CD4-positive, alpha-beta T cell treated with Interleukin-21 for 1 hour (primary cell): ENCODE data around the gene ZRANB3.
"Not testable (repeated sequence)": the region's sequence is repeated elsewhere in the genome, so short reads cannot be mapped to it uniquely, and the experiment has no call there.

Experiments
- DNase-seq: peaks from one replicate; pipeline ENCODE4 v3.0.0-alpha.2; 2020

ZRANB3 gene

DNA sequence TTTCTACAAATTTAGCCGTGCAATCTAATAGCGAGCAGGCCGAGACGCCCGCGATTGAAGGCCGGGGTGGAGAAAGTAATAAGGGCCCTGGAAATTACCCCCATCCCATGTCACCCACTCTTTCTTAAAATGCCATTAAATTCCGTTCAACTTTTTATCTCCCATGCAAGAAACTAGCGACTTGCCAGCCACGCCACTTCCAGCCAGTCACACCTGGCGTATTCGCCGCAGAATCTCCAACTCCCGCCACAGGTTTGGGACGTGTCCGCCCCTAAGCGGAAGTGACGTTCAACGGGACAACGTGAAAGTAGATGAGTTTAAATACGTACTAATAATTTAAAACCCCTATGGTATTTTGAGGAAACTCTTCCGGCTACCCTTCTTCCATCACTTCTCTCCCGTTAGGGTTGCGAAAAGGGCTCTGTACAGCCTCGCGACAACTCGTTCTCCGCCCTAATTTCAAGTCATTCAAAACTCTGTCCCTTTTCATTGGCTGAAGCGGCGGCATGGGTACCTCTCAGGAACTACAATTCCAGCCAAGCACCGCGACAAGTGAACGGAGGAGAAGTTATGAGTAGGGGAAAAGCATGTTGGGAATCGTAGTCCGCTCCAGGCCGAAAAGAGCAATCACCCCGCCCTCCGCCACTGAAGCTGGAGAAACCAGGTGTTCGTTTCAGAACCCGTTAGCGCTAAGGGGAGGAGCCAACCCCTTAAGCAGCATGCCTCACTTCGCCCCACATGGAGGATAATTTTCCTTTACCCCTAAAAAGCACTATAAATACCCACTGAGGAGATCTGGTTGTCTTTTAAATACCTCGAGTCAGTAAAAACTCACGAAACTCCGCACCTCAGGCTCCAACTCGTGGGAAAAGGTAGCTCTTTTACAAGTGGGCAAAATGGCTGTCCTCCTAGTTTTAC is at the start of gene ZRANB3:
TSS of gene ZRANB3 (minus strand) at position 906 of the 918 bp plus-strand sequence.
- peak; percentile 97 for DNase-seq

DNA sequence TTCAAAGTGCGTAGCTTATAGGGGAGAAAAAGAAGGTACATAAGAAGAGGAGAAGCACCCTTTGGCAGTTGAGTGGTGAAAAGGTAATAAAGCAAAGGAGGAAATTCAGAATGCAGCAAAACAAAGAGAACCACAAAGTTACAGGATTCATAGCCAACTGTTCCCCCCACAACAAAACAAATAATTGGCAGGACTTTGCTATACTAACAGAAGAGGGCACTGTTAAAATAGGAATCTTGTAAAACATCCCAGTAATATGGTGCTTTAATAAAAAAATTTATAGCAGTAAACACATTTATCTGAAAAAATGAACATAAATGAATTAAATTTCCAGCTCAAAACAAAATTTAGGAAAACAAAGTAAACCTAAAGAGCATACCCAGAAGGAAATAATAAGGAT is 42.6 kb upstream of the ZRANB3 start:
- DNase-seq: no peak

DNA sequence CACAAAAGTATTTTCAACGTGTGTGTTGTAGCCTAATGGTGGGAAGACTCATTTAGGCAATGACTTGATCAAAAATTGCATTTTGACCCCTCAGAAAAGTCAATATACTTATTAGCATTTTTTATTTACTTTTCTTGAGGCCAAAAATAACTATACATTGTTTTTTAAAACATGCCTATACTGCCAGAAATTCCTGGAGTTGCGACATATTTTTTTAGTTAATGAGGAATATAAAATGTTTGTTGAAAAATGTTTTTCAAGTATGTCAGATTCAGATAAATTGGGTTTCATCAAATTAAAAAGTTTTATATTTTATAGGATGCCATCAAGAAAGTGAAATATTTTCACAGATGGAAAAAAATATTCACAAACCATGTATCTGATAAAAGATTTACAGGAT is 39.9 kb upstream of the ZRANB3 start:
- no peak for DNase-seq

DNA sequence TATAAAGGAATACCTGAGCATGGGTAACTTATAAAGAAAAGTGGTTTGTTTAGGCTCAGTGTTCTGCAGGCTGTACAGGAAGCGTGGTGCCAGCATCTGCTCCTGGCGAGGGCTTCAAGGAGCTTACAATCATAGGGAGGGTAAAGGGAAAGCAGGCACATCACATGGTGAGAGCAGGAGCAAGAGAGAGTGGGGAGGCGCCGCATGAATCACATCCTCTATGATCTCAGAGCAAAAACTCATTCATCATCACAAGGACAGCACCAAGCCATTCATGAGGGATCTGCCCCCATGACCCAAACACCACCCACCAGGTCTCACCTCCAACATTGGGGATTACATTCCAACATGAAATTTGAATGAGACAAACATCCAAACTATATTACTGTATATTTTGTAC is 32.8 kb upstream of the ZRANB3 start:
- DNase-seq: no peak

DNA sequence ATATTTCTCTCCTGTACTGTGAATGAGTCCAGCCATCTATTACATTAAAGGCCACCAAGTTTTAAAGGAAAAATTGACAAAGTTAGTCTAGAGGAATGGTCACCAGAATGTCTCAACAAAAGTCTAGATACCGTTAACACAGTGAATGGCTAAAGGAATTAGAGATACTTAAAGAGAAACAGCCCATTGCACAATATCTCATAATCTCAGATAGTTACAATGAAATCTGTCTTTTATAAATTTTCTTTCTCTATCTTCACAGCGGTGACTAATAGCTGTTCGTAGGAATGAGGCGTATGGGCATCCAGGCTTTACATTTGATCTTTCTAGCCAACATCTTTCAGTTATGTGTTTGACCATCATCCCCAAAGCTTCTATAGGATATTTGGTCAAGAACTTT is 30.9 kb upstream of the ZRANB3 start:
- DNase-seq: no peak

DNA sequence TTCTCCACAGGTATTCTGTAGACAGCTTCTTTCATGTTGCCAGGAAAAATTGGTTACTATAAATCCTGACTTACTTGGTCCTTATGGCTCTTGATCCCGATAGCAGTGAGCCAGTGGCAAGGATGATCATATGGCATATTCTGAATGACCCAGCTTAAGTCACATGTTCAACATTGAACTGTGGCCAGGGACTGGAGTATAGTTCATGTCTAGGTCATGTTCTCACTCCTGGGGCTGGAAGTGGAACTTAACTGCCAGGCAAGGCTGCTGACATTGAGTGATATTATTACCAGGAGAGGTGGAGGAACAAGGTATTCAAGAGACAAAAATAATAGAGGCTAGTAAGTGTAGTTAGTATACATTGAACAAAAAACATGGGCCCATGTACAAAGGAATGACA is 26.5 kb upstream of the ZRANB3 start:
- no peak for DNase-seq

DNA sequence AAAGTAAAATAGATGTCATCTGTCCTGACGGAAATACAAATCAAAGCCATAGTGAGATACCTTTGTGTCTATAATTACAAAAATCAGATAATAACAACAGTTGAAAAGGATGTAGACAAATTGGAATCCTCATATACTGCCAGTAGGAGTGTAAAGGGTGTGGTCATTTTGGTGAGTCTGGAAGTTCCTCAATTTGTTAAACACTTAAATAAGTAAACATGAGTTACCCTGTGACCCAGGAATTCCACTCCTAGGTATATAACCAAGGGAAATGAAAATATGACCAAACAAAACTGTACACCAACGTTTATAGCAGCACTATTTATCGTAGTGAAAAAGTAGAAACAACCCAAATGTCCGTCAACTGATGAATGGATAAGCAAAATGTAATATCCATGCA is 24.3 kb upstream of the ZRANB3 start:
- no peak for DNase-seq

DNA sequence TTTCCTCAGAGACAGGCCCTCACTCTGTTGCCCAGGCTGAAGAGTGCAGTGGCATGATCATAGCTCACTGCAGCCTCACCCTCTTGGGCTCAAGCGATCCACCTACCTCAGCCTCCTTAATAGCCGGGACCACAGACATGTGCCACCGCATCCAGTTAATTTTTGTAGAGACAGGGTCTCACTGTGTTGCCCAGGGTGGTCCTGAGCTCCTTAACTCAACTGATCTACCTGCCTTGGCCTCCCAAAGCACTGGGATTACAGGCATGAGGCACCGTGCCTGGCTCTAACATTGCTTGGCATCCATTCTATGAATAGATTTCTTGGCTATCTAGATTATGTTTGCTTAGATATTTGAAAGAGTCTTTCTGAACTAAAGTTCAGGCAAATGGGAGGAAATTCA is 21.9 kb upstream of the ZRANB3 start:
- no peak for DNase-seq

DNA sequence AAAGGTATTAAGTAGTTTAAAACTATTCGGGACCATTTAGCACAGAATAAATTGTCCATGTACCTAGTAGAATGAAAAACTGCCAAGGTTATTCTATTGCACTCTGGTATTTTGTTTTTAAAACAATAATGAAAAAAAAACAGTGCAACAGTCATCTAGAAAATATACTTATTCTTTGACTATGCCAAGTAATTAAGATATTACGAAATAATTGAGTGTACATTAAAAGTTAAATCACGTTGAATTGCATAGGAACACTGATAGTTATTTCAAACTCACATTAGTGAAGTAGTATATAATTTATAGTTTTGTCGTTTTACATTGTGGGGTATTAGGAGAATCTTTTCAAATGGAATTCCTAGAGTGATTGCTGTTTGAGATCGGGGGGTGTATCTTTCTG is 20.3 kb upstream of the ZRANB3 start:
- no peak for DNase-seq

DNA sequence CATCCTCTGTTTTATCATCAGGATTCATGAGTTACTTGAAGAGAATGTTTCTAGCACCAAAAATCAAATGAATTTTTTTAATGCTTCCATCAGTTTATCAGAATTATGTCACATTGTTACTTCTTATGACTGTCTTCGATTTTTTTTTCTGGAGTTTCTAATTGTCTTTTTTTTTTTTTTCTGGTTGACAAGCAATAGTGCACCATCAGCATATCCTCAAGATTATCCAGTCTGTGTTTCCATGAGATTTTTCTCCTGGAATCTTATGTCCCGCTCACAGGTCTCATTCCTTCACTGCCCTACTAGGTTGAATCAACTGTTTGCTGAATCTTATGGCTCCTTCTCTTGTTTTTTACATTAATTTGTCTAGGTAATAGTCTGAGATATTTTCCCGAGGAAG is 16.3 kb upstream of the ZRANB3 start:
- DNase-seq: no peak

DNA sequence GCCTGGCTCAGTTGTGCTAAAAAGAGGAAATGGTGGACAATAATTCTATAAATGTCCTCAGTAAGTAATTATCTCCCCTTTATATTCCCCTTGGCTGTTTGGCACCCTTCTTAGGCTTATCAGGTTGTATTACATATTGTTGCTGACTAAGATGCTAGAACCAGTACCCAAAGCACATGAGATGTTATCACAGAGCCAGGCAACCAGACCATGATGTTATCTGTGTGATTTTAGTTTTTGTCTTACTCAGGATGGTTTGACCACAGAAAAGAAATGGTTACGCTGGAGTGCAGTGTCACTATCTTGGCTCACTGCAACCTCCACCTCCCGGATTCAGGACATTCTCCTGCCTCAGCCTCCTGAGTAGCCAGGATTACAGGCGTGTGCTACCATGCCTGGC is 15.4 kb upstream of the ZRANB3 start:
- no peak for DNase-seq

DNA sequence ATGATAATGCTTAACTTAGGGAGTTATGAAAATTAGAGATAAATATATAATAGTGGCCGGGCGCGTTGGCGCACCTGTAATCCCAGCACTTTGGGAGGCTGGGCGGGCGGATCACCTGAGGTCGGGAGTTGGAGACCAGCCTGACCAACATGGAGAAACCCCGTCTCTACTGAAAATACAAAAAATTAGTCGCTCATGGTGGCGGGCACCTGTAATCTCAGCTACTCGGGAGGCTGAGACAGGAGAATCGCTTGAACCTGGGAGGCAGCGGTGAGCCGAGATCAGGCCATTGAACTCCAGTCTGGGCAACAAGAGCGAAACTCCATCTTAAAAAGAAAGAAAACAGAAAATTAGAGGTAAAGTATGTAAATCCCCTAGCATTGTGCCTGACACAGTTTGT is 2.5 kb upstream of the ZRANB3 start:
- not testable (repeated sequence) for DNase-seq

DNA sequence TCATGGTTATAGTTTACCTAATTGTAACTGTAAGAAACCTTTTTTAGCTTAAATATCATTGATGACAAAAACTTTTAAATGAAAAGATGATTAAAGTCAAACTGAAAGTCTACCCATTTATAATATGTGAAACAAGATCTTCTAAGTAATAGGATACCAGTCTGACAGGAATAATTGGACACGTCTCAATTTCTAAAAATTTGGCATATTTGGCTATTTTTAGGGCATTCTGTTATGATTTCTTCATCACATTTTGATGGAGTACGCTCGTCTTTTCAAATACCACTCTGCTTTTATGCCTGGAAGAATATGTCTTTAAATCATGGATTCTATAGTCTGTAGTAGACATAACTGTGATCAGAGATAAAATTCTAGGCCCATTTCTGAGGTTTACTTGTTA is 1.6 kb upstream of the ZRANB3 start:
- no peak for DNase-seq

DNA sequence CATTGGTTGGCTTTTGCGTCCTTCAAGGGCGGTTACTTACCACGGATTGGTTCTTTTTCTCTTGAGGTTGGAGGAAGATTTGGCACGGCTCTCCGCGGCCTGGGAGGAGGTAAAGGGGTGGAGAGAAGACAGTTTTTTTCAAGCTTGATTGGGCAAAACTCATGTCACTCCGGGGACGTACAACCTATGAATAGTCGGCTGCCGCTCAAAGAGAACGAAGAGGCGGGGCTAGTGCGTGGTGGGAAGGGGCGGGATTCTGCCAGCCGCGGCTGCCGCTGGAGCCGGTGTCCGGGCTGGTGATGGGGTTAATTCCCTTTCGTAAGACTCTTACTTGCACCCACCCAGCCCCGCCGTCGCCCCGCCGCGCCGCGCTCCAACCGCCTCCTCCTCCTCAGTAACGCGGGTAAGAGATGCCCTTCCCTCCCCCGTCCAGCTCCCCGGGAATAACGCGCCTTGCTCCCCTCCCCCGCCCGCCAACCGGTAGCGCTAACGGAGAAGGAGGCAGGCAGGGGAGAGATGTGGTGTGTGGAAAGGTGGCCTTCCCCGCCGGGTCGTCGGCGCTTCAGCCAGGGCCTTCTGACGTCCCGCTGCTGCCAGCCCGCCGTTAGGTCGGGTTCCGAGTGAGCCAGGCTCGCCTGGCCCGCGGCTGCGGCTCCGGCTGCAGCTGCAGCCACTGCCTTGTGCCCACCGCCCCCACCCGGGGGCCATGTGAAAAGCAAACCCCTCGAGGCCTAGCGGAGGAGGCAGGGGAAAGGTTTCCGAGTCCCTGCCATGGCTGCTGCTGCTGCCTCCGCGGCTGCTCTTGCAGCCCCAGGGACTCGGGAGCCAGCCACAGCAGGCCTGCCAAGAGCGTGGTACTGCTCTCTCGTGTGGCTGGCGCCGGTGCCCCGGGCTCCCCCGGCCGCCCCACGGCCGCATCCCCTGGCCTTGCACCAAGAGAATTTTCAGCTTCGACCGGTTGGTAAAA is 496 bp upstream of the ZRANB3 start, which contains the start of gene R3HDM1:
TSS of gene R3HDM1 (plus strand) at position 254 of the 967 bp plus-strand sequence. CDS start 73,362 bp downstream, outside the sequence.
- peak; percentile 99 for DNase-seq

DNA sequence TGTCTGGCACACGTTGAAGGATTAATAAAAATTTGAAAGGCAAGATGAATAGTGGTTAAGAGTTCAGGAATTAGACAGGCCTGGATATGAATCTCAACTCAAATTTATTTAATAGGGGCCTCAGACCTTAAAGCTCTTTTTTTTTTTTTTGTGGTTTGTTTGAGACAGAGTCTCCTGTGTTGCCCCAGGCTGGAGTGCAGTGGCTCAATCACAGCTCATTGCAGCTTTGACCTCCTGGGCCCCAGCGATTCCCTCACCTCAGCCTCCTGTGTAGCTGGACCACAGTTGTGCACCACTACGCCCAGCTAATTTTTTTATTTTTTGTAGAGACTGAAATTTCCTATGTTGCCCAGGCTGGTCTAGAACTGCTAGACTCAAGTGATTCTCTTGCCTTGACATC is 3.0 kb downstream of the ZRANB3 start:
- DNase-seq: no peak

DNA sequence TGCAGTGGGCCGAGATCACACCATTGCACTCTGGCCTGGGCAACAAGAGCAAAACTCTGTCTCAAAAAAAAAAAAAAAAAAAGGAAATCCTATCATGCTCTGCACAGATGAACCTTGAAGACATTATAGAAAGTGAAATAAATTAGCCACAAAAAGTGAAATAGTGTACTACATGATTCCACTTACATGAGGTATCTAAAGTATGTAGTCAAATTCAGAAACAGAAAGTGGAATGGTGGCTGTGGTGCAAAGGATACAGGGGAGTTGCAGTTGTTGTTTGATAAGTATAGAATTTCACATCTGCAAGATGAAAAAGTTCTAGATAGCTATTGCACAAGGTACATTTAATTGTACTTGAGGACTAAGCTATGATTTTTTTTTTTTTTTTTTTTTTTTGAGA is 5.2 kb downstream of the ZRANB3 start:
- DNase-seq: no peak

DNA sequence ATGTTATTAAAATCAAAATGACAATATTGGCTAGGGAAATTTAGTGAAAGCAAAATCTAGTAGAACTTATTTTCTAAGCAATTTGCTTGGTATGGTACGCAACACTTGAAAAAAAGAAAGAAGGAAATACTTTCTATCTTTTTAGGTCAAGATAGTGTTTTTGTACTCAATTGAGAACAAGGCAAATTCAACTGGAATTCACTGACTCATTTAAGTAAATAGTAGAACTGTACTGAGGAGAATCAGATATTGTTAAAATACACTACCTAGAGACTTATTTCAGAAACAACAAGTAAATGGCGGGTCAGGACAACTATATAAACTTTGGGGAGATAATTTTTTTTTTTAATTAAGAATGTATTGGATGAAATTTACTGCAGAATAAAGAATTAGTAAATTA is 18.9 kb downstream of the ZRANB3 start:
- DNase-seq: no peak

DNA sequence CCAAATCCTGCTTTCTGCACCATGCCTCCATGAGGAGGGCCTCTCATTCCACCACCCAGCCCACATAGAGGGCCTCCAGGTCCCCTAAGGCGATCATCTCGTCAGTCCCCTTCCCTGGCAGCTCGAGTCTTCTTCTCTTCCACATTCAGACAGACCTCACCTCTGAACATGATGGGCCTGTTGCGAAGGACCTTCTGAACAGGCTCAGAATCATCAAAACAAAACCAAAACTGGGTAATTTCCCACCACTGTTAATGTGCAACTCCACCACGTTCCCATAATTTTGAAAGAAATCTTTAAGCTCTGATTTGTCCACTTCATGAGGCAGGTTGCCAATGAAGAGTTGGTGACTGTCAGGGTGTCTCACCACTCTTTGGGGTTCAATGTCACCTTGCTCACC is 20.4 kb downstream of the ZRANB3 start:
- no peak for DNase-seq

DNA sequence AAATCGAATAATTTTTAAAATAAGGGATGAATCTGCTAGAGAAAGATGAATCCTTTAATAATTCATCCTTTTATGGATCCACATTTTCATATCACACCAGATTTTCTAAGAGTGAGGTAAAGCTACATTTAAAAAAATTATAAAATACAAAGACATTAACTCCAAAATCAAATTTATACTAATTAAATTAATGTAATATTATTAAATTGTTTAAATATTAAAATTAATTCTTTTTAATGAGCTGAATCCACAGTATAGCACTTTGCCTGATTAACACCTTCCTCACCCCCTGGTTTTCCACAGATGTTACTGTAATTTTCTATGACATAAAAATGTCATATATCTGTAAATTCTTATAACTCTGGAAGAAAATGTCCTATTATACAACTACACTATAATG is 26.2 kb downstream of the ZRANB3 start:
- no peak for DNase-seq

DNA sequence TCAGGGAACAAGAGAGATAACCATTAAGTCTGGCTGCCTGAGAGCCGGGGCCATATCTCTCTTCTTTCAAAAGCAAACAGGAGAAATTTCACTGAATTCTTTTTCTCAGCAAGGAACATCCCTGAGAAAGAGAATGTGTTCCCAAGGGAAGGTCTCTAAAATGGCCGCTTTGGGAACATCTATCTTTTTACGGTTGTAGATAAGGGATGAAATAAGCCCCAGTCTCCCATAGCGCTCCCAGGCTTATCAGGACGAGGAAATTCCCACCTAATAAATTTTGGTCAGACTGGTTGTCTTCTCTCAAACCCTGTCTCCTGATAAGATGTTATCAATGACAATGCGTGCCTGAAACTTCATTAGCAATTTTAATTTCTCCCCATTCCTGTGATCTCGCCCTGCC is 32.4 kb downstream of the ZRANB3 start:
- not testable (repeated sequence) for DNase-seq

DNA sequence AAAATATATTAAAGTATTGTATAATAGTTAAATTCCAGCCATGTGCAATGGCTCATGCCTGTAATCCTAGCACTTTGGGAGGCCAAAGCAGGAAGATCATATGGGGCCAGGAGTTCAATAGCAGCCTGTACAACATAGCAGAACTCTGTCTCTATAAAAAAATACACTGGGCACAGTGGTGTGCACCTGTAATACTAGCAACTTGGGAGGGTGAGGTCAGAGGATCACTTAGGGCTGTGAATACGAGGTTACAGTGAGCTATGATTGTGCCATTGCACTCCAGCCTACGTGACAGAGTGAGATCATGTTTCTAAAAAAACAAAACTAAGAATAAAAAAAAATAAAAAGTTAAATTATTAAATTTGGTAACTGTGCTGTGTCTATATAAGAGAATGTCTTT is 36.1 kb downstream of the ZRANB3 start:
- DNase-seq: no peak

DNA sequence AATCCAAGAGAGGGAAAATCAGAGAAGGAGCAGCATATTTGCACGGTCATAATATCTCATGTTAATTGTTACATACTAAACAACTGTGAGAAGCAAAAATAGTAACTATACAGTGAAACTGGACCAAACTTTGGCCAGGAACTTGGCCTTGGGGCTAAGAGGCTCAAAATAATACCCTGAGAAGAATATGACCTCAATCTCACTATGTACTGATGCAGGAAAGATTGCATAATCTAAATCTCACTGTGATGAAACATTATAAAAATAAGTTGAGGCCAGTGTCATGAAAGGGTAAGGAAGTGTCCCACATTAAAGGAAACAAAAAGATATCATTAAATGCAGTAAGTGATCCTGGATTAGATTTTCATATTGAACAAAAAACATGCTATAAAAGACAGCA is 36.5 kb downstream of the ZRANB3 start:
- no peak for DNase-seq

DNA sequence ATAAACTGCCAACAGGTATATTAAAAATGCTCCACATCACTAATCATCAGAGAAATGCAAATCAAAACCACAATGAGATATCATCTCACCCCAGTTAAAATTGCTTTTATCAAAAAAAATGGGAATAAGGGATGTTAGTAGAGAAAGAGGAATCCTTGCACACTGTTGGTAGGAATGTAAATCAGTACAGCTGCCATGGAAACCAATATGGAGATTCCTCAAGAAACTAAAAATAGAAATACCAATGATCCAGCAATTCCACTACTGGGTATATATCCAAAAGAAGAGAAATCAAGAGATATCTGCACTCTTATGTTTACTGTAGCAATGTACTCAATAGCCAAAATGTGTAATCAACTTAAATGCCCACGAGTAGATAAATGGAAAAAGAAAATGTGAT is 40.6 kb downstream of the ZRANB3 start:
- no peak for DNase-seq

DNA sequence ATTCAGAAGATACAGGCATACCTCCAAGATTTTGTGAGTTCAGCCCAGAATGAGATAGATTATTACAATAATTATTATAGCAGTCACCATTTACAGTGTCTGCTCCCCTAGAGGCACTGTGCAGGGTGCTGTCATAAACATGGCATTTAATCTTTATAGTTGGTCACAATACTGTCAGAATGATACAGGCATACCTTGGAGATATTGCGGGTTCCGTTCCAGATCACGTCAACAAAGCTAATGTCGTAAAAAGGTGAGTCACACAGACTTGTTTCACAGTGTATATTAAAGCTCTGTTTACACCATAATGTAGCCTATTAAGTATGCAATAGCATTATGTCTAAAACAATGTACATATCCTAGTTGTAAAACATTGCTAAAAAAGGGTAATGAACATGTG is 45.6 kb downstream of the ZRANB3 start:
- DNase-seq: no peak
